Colonic mucosa (tissue), 4 donors: ENCODE results near the gene LMO1. TPM values are rescaled to one million over a fixed set of nuclear protein-coding genes. Genes with fewer than 3 reads are reported as not detected.

Experiments used
- DNase-seq: peaks from one replicate; pipeline ENCODE4 v3.0.0-alpha.2; 2020
- H3K27ac ChIP-seq: fragments of 200-600 bp; one replicate; pipeline ENCODE4 v1.8.0; 2021
- H3K27me3 ChIP-seq: fragments of 200-600 bp; one replicate; pipeline ENCODE4 v1.8.0; 2021
- H3K36me3 ChIP-seq: fragments of 200-600 bp; one replicate; pipeline ENCODE4 v1.8.0; 2021
- H3K4me1 ChIP-seq: fragments of 200-600 bp; one replicate; pipeline ENCODE4 v1.8.0; 2021; ENCODE audit warnings: mild to moderate bottlenecking
- H3K4me3 ChIP-seq: fragments of 200-600 bp; one replicate; pipeline ENCODE4 v1.8.0; 2021
- H3K9ac ChIP-seq, 2 donors: one replicate each; pipeline ENCODE4 v1.7.0; 2013; ENCODE audit warnings: control low read depth in 2 of 2, low read depth in 2 of 2, low read length in 2 of 2
- H3K9me3 ChIP-seq: fragments of 200-600 bp; one replicate; pipeline ENCODE4 v1.8.0; 2021
- intact Hi-C: fragments of 100-400 bp; cut with DNase I; formaldehyde crosslinking; loops from one replicate; pipeline ENCODE4 v1.14.1; 2022
- total RNA-seq, 2 donors: library from RNA; stranded (reverse); fragmentation: NEBNext Ultra II Directional in 1 of 2; extraction: Animal tissue kit (Norgen Biotek cat#: 25700) in 1 of 2; gene quantifications; one replicate each; pipeline ENCODE4 v1.2.1, GENCODE V29; 2021
- TF ChIP-seq, protein P1 (sequence below): fragments of 200-600 bp; IDR thresholded peaks from one replicate; pipeline ENCODE4 v1.8.0; 2022; ENCODE audit warnings: antibody characterized with exemption, mild to moderate bottlenecking
- donor health status: healthy.
- donor health status: DM: no; HTN: no; CAD: no.
- donor health status: DM: no; HTN: no; CAD: no.

The LMO1 gene
- total RNA-seq, 2 donors from 2014 or later = not detected

DNA sequence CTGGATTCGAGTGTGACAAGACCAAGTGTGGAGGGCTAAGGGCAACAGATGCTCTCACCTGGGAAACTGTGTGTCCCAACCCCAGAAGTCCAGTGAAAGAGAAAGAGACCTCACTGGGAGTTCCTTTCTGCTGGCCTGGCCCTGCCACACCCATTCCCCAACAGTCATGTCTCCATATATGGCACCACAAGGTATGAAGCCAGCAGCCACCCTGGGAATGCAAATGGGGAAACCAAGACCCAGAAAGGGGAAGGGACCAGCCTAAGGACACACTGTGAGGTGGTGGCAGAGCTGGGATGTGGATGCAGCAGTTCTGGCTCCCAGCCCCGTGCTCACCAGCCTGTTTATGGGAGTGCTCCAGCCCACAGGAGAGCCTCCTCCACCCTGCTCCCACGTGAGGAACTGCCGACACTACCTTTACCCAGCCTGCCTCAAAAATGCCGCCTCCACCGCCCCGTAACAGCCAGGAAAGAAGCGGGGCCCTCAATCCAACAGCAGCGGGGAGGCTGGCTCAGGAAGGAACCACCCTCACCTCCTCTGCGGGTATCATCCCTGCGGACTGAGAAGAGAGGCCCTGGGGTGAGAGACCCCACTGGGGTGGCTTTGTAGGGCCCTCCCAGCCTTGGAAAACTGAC is 12.6 kb downstream of the LMO1 start:
- H3K4me3 ChIP-seq = no peak overlapping the region
- no peaks in the 10 kb centered on the region for H3K9me3 ChIP-seq
- TF ChIP-seq, protein P1, sequence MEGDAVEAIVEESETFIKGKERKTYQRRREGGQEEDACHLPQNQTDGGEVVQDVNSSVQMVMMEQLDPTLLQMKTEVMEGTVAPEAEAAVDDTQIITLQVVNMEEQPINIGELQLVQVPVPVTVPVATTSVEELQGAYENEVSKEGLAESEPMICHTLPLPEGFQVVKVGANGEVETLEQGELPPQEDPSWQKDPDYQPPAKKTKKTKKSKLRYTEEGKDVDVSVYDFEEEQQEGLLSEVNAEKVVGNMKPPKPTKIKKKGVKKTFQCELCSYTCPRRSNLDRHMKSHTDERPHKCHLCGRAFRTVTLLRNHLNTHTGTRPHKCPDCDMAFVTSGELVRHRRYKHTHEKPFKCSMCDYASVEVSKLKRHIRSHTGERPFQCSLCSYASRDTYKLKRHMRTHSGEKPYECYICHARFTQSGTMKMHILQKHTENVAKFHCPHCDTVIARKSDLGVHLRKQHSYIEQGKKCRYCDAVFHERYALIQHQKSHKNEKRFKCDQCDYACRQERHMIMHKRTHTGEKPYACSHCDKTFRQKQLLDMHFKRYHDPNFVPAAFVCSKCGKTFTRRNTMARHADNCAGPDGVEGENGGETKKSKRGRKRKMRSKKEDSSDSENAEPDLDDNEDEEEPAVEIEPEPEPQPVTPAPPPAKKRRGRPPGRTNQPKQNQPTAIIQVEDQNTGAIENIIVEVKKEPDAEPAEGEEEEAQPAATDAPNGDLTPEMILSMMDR = no peak
- H3K36me3 ChIP-seq = no peaks in the 10 kb centered on the region
- DNase-seq = no peak
- no peaks in the 10 kb centered on the region for H3K4me1 ChIP-seq
- intact Hi-C loops = no loop called here
- H3K27ac ChIP-seq = no peak overlapping the region
- no peaks in the 10 kb centered on the region for H3K27me3 ChIP-seq
- H3K9ac ChIP-seq = no peak overlapping the region

DNA sequence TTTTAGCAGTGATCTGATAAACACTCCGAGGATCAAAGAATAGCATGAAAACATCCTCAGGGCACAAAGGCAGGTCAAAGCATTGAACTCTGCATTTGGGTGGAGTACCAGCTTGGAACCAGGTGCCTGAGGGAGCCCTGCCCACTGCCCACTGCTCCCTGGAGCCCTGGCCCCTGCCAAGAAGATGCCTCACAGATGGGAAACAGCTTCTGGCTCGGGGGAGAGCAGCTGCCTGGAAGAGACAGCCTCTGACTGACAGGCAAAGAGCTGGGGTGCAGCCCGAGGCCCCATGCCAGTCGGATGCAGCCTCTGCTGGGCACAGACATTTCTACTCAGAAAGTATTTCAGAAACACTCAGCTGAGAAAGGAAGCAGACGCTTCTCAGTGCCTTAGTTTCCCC is 13.2 kb downstream of the LMO1 start:
- DNase-seq = no peak
- TF ChIP-seq, protein P1 = no peak
- H3K9ac ChIP-seq = no peak overlapping the region

DNA sequence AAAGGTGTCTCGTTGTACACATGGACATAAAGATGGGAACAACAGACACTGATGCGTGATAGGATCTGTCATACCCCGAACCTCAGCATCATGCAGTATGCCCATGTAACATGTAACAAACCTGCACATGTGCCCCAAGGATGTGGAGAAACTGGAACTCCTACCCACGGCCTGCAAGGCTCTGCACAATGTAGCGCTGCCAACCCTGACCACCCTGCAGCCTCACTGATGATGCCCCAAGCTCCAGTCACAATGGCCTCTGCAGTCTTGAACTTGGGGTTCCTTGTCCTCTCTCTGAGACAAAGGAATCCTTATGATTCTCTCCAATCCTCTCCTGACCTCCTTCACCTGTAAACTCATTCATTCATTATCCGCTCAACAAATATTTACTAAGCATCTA is 14.2 kb downstream of the LMO1 start:
- no peaks in the 10 kb centered on the region for H3K36me3 ChIP-seq
- no peaks in the 10 kb centered on the region for H3K9me3 ChIP-seq
- no peak for DNase-seq
- no peaks in the 10 kb centered on the region for H3K4me1 ChIP-seq
- no peak overlapping the region for H3K4me3 ChIP-seq
- TF ChIP-seq, protein P1 = no peak
- no peak overlapping the region for H3K27ac ChIP-seq
- intact Hi-C loops = no loop called here
- no peak overlapping the region for H3K9ac ChIP-seq
- H3K27me3 ChIP-seq = no peaks in the 10 kb centered on the region

More for the DNA sequence above, 13.2 kb downstream of the LMO1 start:
- Histone ChIP-seq H3K9me3 (no peaks in the 10 kb centered on the region), H3K27me3 (no peaks in the 10 kb centered on the region), H3K27ac (no peak overlapping the region), H3K36me3 (no peaks in the 10 kb centered on the region), H3K4me1 (no peaks in the 10 kb centered on the region), H3K4me3 (no peak overlapping the region)
- intact Hi-C loops = no loop called here

DNA sequence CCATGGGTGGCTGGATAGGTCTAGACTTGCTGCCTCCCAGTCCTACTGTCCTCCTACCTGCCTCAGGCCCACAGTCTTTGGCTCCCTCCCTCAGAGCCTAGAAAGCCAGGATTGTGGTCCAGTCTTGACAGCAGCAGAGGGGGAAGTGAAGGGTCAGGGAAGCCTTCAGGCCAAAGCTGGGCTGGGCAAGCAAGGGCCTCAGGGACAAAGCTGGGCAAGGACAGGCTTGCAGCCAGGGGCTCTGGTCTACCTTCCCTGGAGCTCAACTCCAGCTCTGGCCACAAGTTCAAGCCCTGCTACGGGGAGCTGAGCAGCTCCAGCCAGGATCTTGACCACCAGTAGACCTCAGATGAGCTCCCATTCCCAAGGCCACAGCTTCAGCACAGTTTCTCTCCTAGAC is 14.9 kb downstream of the LMO1 start:
- Histone ChIP-seq H3K4me3 (no peak overlapping the region), H3K27ac (no peak overlapping the region), H3K36me3 (no peaks in the 10 kb centered on the region), H3K9me3 (no peaks in the 10 kb centered on the region), H3K4me1 (no peaks in the 10 kb centered on the region), H3K27me3 (no peaks in the 10 kb centered on the region), H3K9ac (no peak overlapping the region)
- intact Hi-C loops = no loop called here
- DNase-seq = no peak
- TF ChIP-seq, protein P1 = no peak

DNA sequence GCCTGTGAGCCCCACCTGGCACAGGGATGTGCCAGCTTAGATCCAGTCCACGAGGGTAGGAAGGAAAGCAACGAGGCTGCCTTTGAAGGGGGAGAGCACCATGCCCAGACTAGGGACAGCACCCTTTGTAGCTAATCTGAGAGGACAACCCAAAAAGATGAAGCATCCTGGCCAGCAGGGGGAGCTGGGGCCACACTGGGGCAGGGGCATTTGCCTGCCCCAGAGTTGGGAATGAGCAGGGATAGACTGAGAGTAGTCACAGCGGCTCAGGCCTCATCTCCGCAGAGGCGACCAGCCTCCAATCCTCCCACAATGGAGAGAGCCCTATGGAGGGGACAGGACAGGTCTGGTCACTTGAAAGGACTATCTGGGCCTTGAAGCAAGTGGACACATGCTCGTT is 16.4 kb downstream of the LMO1 start:
- intact Hi-C loops = no loop called here
- H3K27ac ChIP-seq = no peak overlapping the region
- peak; percentile 31 for DNase-seq
- H3K9ac ChIP-seq = no peak overlapping the region
- no peaks in the 10 kb centered on the region for H3K27me3 ChIP-seq
- no peaks in the 10 kb centered on the region for H3K4me1 ChIP-seq
- H3K9me3 ChIP-seq = no peaks in the 10 kb centered on the region
- TF ChIP-seq, protein P1 = peak; percentile 16
- H3K4me3 ChIP-seq = no peak overlapping the region
- H3K36me3 ChIP-seq = no peaks in the 10 kb centered on the region
